Prostate gland (tissue), 2 donors: ENCODE data around the gene HERPUD1. TPM values are rescaled to one million over a fixed set of nuclear protein-coding genes. Genes with fewer than 3 reads are reported as not detected.
A peak's percentile ranks its signal among the peaks of the same experiment; 100 is the strongest.
"Not testable (repeated sequence)": the region's sequence is repeated elsewhere in the genome, so short reads cannot be mapped to it uniquely, and the experiment has no call there.

Experiments
- DNase-seq: peaks from one replicate; pipeline ENCODE4 v3.0.0-alpha.2; 2019; ENCODE audit warnings: low spot score
- H3K27ac ChIP-seq, 2 donors: fragments of 200-600 bp; sonication (generic); 2 replicates each; pipeline ENCODE4 v1.5.1; 2017 to 2019
- H3K27me3 ChIP-seq: fragments of 200-600 bp; sonication (generic); replicated peaks from 2 replicates; pipeline ENCODE4 v1.5.1; 2019; ENCODE audit not compliant: insufficient read depth
- H3K36me3 ChIP-seq, 2 donors: fragments of 200-600 bp; sonication (generic); 1 replicate in 1 of 2; 2 replicates in 1 of 2; pipeline versions ENCODE4 v1.5.1 to v1.8.1; 2017 to 2019
- H3K4me1 ChIP-seq: fragments of 200-600 bp; sonication (generic); replicated peaks from 2 replicates; pipeline ENCODE4 v1.5.1; 2019
- H3K4me3 ChIP-seq, 2 donors: fragments of 200-600 bp; sonication (generic); 2 replicates each; pipeline ENCODE4 v1.5.1; 2017 to 2019
- H3K9me3 ChIP-seq: fragments of 200-600 bp; sonication (generic); 2 replicates; pipeline ENCODE4 v1.5.1; 2017
- POLR2A ChIP-seq: fragments of 450-650 bp; IDR thresholded peaks from one replicate; pipeline ENCODE4 v1.6.1; 2016; ENCODE audit warnings: antibody characterized with exemption, mild to moderate bottlenecking
- POLR2AphosphoS5 ChIP-seq: sonication (generic); formaldehyde crosslinking; IDR thresholded peaks from one replicate; pipeline ENCODE4 v1.6.1; 2017; ENCODE audit warnings: antibody characterized with exemption
- WGBS: methylation state at CpG from one replicate; pipeline ENCODE4 v1.1.5; 2018; 5-methylcytosine and 5-hydroxymethylcytosine counted together
- intact Hi-C: fragments of 100-400 bp; cut with DNase I; formaldehyde crosslinking; loops from one replicate; pipeline ENCODE4 v1.14.2; 2022
- total RNA-seq, 2 donors: library from RNA; depleted of rRNA; stranded (reverse); fragments of >200 nt; gene quantifications; one replicate each; pipeline ENCODE4 v1.1.0, GENCODE V29; 2016
- TF ChIP-seq, protein P1 (sequence below), 4 experiments: fragments of 200-600 bp in 2 of 4; fragments of 450-650 bp in 2 of 4; sonication (generic) in 2 of 4; IDR thresholded peaks; 1 replicate in 3 of 4; 2 replicates in 1 of 4; pipeline ENCODE4 v1.5.1; 2016 to 2019; ENCODE audit warnings: antibody characterized with exemption in 4 of 4, mild to moderate bottlenecking in 2 of 4, moderate library complexity in 2 of 4

HERPUD1 gene
- total RNA-seq, 2 donors from 2014 or later: 365 to 952 TPM

DNA sequence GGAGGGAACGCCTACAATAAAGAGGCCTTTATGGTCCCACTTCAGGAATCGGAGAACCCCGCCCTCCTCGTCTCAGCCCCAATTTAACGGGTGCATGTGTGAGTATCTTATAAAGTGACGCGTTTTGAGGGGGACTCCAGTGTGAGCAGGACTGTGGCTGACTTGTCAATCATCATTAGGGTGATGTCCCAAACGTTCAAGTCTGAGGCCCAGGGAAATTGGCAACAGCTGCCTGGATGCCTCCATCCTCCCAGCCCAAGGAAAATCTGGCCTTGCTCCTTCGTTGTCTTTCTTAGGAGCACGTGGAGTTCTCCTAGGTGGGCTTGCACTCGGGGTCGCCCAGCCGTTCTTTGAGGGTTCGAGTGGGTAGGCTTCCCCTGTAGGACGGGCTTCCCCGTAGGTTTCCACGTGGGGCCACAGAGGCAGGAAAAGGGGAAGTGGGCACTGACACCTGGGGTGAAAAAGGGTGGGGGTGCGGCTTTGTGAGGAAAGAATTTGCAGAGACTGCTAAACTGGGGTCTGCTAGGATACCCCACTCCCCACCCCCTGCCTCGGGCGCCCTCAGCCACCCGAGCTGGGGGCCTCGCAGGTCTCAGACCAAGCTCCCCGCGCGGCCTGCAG is 561 bp upstream of the HERPUD1 start:
- peak overlapping the region; percentile 86 to 90 for H3K4me3 ChIP-seq
- DNase-seq: peak; percentile 59
- 20% methylated on average over 22 of the region's 25 CpGs for WGBS

DNA sequence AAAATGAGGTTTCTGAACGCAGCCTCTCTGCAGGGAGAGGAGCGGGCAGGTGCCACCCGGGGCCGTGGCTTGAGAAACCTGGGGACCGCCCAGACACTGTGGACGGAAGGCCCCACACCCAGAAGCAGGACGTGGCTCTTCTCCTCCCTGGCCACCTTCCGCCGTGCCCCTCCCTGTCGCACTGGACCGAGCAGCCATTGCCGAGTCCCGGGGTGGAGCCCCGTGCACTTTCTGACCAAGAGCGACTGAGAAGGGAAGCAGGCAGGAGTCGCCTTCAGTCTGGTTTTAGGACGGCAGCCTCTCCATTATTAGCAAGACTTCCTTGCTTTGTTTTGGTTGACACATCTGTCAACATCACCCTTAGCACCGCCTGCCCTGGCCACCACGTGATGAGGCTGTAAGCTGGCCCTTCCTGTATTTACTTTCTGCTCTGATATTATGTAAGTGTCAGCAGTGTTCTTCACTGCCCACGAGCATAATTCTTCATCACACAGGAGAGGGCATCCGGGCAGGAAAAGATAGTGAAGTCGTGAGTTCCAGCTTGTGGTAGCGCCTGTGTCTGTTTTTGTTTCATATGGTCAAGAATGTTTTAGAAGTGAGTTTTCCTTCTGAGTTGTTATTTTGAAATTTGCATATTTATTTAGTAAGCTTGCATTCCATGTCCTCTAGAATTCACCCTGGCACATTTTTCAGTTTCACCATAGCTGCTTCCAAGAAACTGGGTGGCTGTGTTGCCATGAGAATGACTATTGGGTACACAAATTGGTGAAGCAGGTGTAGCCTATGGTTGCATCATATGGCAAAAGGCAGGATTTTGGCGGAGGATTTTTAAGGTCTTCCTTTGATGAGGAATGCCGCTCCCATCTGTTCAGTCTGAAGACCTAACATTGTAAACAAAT is 1.0 kb downstream of the HERPUD1 start:
- intact Hi-C loops: loop anchor here (2.0 to 10.0 kb wide), 2 partner anchors 56 to 198 kb away; partner anchors contain the start of genes NLRC5 and NUP93
- H3K27me3 ChIP-seq: no peaks in the 10 kb centered on the region
- peak overlapping the region; percentile 98 to 99 for H3K27ac ChIP-seq
- H3K4me3 ChIP-seq: peak overlapping the region; percentile 86 to 90
- DNase-seq: peak; percentile 81
- no peaks in the 10 kb centered on the region for H3K4me1 ChIP-seq
- 2% methylated on average over 25 of the region's 25 CpGs for WGBS
- H3K9me3 ChIP-seq: no peaks in the 10 kb centered on the region
- H3K36me3 ChIP-seq: peaks cover 0 to 12% of the 10 kb centered on the region in 2 donors
- TF ChIP-seq POLR2A (peak; percentile 71), POLR2AphosphoS5 (peak; percentile 91)
- TF ChIP-seq, protein P1, sequence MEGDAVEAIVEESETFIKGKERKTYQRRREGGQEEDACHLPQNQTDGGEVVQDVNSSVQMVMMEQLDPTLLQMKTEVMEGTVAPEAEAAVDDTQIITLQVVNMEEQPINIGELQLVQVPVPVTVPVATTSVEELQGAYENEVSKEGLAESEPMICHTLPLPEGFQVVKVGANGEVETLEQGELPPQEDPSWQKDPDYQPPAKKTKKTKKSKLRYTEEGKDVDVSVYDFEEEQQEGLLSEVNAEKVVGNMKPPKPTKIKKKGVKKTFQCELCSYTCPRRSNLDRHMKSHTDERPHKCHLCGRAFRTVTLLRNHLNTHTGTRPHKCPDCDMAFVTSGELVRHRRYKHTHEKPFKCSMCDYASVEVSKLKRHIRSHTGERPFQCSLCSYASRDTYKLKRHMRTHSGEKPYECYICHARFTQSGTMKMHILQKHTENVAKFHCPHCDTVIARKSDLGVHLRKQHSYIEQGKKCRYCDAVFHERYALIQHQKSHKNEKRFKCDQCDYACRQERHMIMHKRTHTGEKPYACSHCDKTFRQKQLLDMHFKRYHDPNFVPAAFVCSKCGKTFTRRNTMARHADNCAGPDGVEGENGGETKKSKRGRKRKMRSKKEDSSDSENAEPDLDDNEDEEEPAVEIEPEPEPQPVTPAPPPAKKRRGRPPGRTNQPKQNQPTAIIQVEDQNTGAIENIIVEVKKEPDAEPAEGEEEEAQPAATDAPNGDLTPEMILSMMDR (IDR thresholded peaks at IDR 0.05): peak in 1 of 4 experiments; percentile 9

More for the DNA sequence above, 561 bp upstream of the HERPUD1 start:
- peaks cover 0 to 7% of the 10 kb centered on the region in 2 donors for H3K36me3 ChIP-seq
- TF ChIP-seq POLR2A (no peak), POLR2AphosphoS5 (no peak)
- TF ChIP-seq, protein P1 (IDR thresholded peaks at IDR 0.05): no peak
- H3K27me3 ChIP-seq: no peaks in the 10 kb centered on the region
- intact Hi-C loops: loop anchor here (10.0 kb wide), 1 partner anchor 197 kb away; the partner anchor contains the start of gene NUP93
- H3K27ac ChIP-seq: peak overlapping the region; percentile 98 to 99
- no peaks in the 10 kb centered on the region for H3K9me3 ChIP-seq
- H3K4me1 ChIP-seq: no peaks in the 10 kb centered on the region

DNA sequence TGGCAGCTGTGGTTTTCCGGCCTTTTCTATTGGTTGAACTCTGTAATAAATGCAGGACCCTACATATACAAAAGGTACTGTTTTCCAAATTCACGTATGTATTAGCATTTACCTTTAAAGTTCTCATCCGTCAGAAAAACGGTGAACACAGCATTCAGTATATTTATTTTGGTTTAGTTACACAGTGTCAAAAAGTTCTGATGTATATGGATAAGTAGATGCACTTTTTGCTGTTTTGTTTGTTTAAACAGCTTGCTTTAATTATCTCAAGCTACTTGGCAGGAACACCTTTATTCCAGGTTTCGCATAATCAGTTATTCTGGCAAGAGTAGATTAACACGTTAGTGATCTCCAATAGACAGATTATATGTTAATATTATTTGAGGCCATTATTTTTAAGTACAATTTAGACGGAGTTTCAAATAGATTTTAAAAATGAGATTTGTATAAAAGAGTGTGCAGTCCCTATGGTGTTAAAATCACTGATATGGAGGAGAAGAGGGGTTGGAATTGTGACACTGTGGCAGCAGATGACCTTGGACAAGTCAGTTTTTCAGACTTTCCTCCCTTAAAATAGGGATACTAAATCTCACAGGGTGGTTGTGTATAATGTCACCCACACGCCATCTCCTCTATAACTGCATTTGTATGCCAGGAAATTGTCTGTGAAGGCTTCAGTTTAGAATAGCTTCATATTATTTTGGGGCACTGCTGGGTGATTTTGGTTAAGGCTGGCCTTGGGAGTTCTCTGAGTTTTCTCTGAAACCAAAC is 2.1 kb downstream of the HERPUD1 start:
- H3K9me3 ChIP-seq: no peaks in the 10 kb centered on the region
- peak overlapping the region; percentile 98 to 99 for H3K27ac ChIP-seq
- H3K4me1 ChIP-seq: no peaks in the 10 kb centered on the region
- H3K36me3 ChIP-seq: peaks cover 4 to 18% of the 10 kb centered on the region in 2 donors
- TF ChIP-seq POLR2AphosphoS5 (no peak), POLR2A (no peak)
- TF ChIP-seq, protein P1 (IDR thresholded peaks at IDR 0.05): no peak
- 8% methylated on average over 8 of the region's 8 CpGs for WGBS
- DNase-seq: no peak
- H3K27me3 ChIP-seq: no peaks in the 10 kb centered on the region
- intact Hi-C loops: loop anchor here (2.0 to 10.0 kb wide), 2 partner anchors 55 to 199 kb away; partner anchors contain the start of genes NLRC5 and NUP93
- peak overlapping the region; percentile 86 to 90 for H3K4me3 ChIP-seq

DNA sequence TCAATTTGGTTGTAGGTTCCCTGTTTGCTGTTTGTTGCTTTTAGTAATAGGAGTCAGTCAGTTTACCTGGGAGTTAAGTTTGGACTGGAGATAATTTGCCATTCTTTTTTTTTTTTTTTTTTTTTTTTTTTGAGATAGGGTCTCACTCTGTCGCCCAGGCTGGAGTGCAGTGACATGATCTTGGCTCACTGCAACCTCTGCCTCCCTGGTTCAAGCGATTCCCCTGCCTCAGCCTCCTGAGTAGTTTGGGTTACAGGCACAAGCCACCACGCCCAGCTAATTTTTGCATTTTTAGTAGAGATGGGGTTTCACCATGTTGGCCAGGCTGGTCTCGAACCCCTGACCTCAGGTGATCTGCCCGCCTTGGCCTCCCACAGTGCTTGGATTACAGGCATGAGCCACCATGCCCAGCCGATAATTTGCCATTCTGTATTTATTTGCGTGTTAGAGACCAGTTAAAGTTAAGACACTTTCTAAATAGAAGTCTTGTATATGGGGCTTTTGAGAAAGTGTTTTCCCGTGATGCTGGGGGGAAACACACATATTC is 2.7 kb downstream of the HERPUD1 start:
- DNase-seq, H3K27me3 ChIP-seq, H3K4me1 ChIP-seq, H3K9me3 ChIP-seq: not testable (repeated sequence)
- WGBS: 29% methylated on average over 8 of the region's 8 CpGs
- Histone ChIP-seq H3K27ac (peak overlapping the region; percentile 98 to 99), H3K4me3 (peak overlapping the region; percentile 86 to 90), H3K36me3 (peaks cover 10 to 22% of the 10 kb centered on the region in 2 donors)
- intact Hi-C loops: loop anchor here (10.0 kb wide), 1 partner anchor 200 kb away; the partner anchor contains the start of gene NUP93
